Neural progenitor cell (in vitro differentiated cells): ENCODE results near the gene TPTE2.
"Not testable (repeated sequence)": the region's sequence is repeated elsewhere in the genome, so short reads cannot be mapped to it uniquely, and the experiment has no call there.

Experiments
- CTCF ChIP-seq: fragments of 200-600 bp; sonication (generic); IDR thresholded peaks from 2 replicates; pipeline ENCODE4 v1.5.1; 2017; ENCODE audit warnings: antibody characterized with exemption, mild to moderate bottlenecking
- EZH2 ChIP-seq: fragments of 200-600 bp; sonication (generic); IDR thresholded peaks from 2 replicates; pipeline ENCODE4 v1.6.1; 2017; ENCODE audit warnings: antibody characterized with exemption, mild to moderate bottlenecking, moderate library complexity
- EZH2phosphoT487 ChIP-seq: fragments of 200-600 bp; sonication (generic); IDR thresholded peaks from 2 replicates; pipeline ENCODE4 v1.6.1; 2017; ENCODE audit warnings: antibody characterized with exemption

- not testable (repeated sequence) for TF ChIP-seq CTCF, EZH2, EZH2phosphoT487
Measured at GRCh38 chr13:19561127-19561582, at the start of gene TPTE2.
